Measurements from ENCODE around the gene GBX2. TPM values are rescaled to one million over a fixed set of nuclear protein-coding genes. Genes with fewer than 3 reads are reported as not detected.

Gene GBX2
- total RNA-seq, 2 experiments from 2014 or later: not detected

- H3K4me3 Mint-ChIP-seq: no peak overlapping the region
- peaks cover 35% of the 10 kb centered on the region for H3K27me3 Mint-ChIP-seq
- no peaks in the 10 kb centered on the region for H3K4me1 Mint-ChIP-seq (ENCODE audit: low read depth)
- intact Hi-C loops (cut with DNase I, micrococcal nuclease): no loop called here
- H3K36me3 Mint-ChIP-seq (ENCODE audit: low read depth): no peaks in the 10 kb centered on the region
- Histone ChIP-seq H3K4me1 (ENCODE audit: insufficient read depth, low read length) (no peaks in the 10 kb centered on the region), H3K27me3 (ENCODE audit: control insufficient read depth in 1 of 2, insufficient read depth in 2 of 2, low read length in 2 of 2) (peaks cover 5 to 6% of the 10 kb centered on the region in 2 experiments), H3K9me3 (ENCODE audit: control insufficient read depth in 1 of 2, insufficient read depth in 1 of 2, low read length in 2 of 2) (peaks cover 0 to 5% of the 10 kb centered on the region in 2 experiments), H3K36me3 (ENCODE audit: insufficient read depth, low read length) (no peaks in the 10 kb centered on the region), H3K27ac (ENCODE audit: low read depth in 1 of 2, low read length in 2 of 2) (no peak overlapping the region), H3K4me3 (ENCODE audit: low read length) (no peak overlapping the region)
- no peak for ATAC-seq (ENCODE audit: poor library complexity)
- no peak for DNase-seq
- CTCF ChIA-PET: no interaction called here
- H3K9me3 Mint-ChIP-seq: no peaks in the 10 kb centered on the region
- no peak overlapping the region for H3K27ac Mint-ChIP-seq
- POLR2A ChIA-PET: no interaction called here
- no peak for TF ChIP-seq CTCF (IDR thresholded peaks at IDR 0.05)
Observed at GRCh38 chr2:236122236-236122635, 46.0 kb downstream of the GBX2 start.

- POLR2A ChIA-PET: no interaction called here
- CTCF ChIA-PET: no interaction called here
- Mint-ChIP-seq H3K27ac (no peak overlapping the region), H3K36me3 (ENCODE audit: low read depth) (no peaks in the 10 kb centered on the region), H3K4me3 (no peak overlapping the region), H3K4me1 (ENCODE audit: low read depth) (no peaks in the 10 kb centered on the region), H3K27me3 (peaks cover 40% of the 10 kb centered on the region), H3K9me3 (no peaks in the 10 kb centered on the region)
- ATAC-seq (ENCODE audit: poor library complexity): no peak
- DNase-seq: no peak
- no peak overlapping the region for H3K4me3 ChIP-seq (ENCODE audit: low read length)
- H3K27me3 ChIP-seq (ENCODE audit: control insufficient read depth in 1 of 2, insufficient read depth in 2 of 2, low read length in 2 of 2): peaks cover 5 to 6% of the 10 kb centered on the region in 2 experiments
- intact Hi-C loops (cut with DNase I, micrococcal nuclease): no loop called here
- no peaks in the 10 kb centered on the region for H3K36me3 ChIP-seq (ENCODE audit: insufficient read depth, low read length)
- H3K27ac ChIP-seq (ENCODE audit: low read depth in 1 of 2, low read length in 2 of 2): no peak overlapping the region
- TF ChIP-seq CTCF (IDR thresholded peaks at IDR 0.05): no peak
- peaks cover 0 to 5% of the 10 kb centered on the region in 2 experiments for H3K9me3 ChIP-seq (ENCODE audit: control insufficient read depth in 1 of 2, insufficient read depth in 1 of 2, low read length in 2 of 2)
- no peaks in the 10 kb centered on the region for H3K4me1 ChIP-seq (ENCODE audit: insufficient read depth, low read length)
Observed at GRCh38 chr2:236121546-236121945, 46.6 kb downstream of the GBX2 start.

- no peak overlapping the region for H3K27ac ChIP-seq (ENCODE audit: low read depth in 1 of 2, low read length in 2 of 2)
- H3K36me3 Mint-ChIP-seq (ENCODE audit: low read depth): no peaks in the 10 kb centered on the region
- POLR2A ChIA-PET: no interaction called here
- peaks cover 0 to 5% of the 10 kb centered on the region in 2 experiments for H3K9me3 ChIP-seq (ENCODE audit: control insufficient read depth in 1 of 2, insufficient read depth in 1 of 2, low read length in 2 of 2)
- H3K36me3 ChIP-seq (ENCODE audit: insufficient read depth, low read length): no peaks in the 10 kb centered on the region
- TF ChIP-seq CTCF (IDR thresholded peaks at IDR 0.05): no peak
- H3K4me3 Mint-ChIP-seq: no peak overlapping the region
- H3K27ac Mint-ChIP-seq: no peak overlapping the region
- no peaks in the 10 kb centered on the region for H3K4me1 ChIP-seq (ENCODE audit: insufficient read depth, low read length)
- CTCF ChIA-PET: no interaction called here
- intact Hi-C loops (cut with DNase I, micrococcal nuclease): no loop called here
- H3K4me1 Mint-ChIP-seq (ENCODE audit: low read depth): no peaks in the 10 kb centered on the region
- peaks cover 40% of the 10 kb centered on the region for H3K27me3 Mint-ChIP-seq
- no peaks in the 10 kb centered on the region for H3K9me3 Mint-ChIP-seq
- ATAC-seq (ENCODE audit: poor library complexity): no peak
- DNase-seq: no peak
- no peak overlapping the region for H3K4me3 ChIP-seq (ENCODE audit: low read length)
- H3K27me3 ChIP-seq (ENCODE audit: control insufficient read depth in 1 of 2, insufficient read depth in 2 of 2, low read length in 2 of 2): peaks cover 5 to 6% of the 10 kb centered on the region in 2 experiments
Observed at GRCh38 chr2:236120829-236121228, 47.4 kb downstream of the GBX2 start.
